Upper lobe of left lung (tissue), 4 donors: Measurements from ENCODE around the gene DMAC1.

Experiments
- EP300 ChIP-seq, 4 donors: sonication (generic); formaldehyde crosslinking; IDR thresholded peaks; one replicate each; pipeline ENCODE4 v1.5.1; 2017; ENCODE audit warnings: antibody characterized with exemption in 4 of 4, control low read depth in 2 of 4
- POLR2A ChIP-seq, 4 donors: fragments of 450-650 bp; IDR thresholded peaks; one replicate each; pipeline ENCODE4 v1.5.1; 2016 to 2017; ENCODE audit warnings: antibody characterized with exemption in 4 of 4, mild to moderate bottlenecking in 2 of 4
- POLR2AphosphoS5 ChIP-seq, 2 donors: sonication (generic); formaldehyde crosslinking; IDR thresholded peaks; one replicate each; pipeline ENCODE4 v1.5.1; 2017; ENCODE audit warnings: antibody characterized with exemption in 2 of 2
- TF ChIP-seq, protein P1 (sequence below), 6 experiments: fragments of 450-650 bp in 4 of 6; fragments of 200-600 bp in 2 of 6; sonication (generic) in 2 of 6; IDR thresholded peaks; one replicate each; pipeline ENCODE4 v1.5.1; 2016 to 2019; ENCODE audit warnings: antibody characterized with exemption in 6 of 6

GRCh38 chr9:7823651-7824050 lies 24.1 kb upstream of the DMAC1 start:
- TF ChIP-seq, protein P1, sequence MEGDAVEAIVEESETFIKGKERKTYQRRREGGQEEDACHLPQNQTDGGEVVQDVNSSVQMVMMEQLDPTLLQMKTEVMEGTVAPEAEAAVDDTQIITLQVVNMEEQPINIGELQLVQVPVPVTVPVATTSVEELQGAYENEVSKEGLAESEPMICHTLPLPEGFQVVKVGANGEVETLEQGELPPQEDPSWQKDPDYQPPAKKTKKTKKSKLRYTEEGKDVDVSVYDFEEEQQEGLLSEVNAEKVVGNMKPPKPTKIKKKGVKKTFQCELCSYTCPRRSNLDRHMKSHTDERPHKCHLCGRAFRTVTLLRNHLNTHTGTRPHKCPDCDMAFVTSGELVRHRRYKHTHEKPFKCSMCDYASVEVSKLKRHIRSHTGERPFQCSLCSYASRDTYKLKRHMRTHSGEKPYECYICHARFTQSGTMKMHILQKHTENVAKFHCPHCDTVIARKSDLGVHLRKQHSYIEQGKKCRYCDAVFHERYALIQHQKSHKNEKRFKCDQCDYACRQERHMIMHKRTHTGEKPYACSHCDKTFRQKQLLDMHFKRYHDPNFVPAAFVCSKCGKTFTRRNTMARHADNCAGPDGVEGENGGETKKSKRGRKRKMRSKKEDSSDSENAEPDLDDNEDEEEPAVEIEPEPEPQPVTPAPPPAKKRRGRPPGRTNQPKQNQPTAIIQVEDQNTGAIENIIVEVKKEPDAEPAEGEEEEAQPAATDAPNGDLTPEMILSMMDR (IDR thresholded peaks at IDR 0.05), result no peak
- TF ChIP-seq POLR2A (IDR thresholded peaks at IDR 0.05) (no peak), EP300 (IDR thresholded peaks at IDR 0.05) (no peak), POLR2AphosphoS5 (IDR thresholded peaks at IDR 0.05) (no peak)
